HG03432 (cell line): ENCODE measurements around the gene XKR7.

ENCODE experiments used
- ATAC-seq: cut with Tn5 transposase; IDR thresholded peaks from one replicate; pipeline ENCODE4 v1.9.1; 2021; ENCODE audit warnings: mild to moderate bottlenecking, moderate library complexity; ENCODE audit not compliant: unreplicated experiment

XKR7 gene

GRCh38 chr20:31977080-31977479 is 9.1 kb downstream of the XKR7 start:
- ATAC-seq = no peak

DNA sequence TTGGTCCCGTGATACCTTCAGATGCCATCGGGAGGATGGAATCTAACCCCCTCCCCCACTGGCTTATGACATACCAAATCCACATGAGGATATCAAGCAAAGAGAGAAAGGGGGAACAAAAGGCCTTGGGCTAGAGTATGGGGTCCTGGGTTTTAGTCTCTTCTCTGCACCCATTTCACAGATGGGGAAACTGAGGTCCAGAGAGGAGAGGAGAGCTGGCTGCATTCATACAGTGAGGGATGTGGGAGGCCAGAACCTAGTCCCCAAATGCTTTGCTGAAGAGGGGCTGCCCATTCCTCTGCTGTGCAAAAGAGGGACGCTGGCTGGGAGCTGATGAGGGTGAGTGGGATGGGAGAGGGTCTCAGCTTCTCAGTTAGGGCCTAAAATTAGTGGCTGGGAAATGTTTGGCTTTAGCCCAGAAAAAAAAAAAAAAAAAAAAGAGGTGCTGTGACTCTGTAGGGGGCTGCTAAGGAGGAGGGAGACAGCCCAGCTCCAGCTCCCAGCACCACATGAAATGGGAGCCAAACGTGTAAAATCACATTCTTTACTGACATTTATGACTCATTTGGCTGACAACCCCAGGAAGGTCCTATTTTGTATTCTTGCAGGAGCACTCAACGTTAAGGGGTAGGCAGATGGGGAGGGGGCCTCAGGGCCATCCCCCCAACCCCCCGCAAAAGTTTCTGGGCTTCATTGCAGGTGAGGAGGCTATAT is 11.9 kb downstream of the XKR7 start:
- ATAC-seq = no peak

DNA sequence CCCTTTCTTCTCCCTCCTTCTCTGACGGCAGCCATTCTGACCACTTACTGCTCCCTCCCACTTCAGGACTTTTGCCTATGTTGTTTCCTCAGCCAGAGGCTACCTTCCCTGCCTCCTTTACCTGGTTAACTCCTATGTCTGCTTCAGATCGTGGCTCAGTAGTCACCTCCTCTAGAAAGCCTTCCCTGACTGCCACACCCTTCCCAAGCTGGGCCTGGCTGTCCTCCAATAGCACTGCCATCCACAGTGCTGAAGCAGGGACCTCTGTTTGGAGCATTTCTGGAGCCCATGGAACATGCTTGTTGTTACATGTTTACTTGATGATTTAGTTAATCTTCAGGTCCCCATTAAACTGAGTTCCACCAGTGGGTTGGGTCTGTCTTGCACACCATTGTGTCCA is 13.8 kb downstream of the XKR7 start:
- ATAC-seq = no peak

DNA sequence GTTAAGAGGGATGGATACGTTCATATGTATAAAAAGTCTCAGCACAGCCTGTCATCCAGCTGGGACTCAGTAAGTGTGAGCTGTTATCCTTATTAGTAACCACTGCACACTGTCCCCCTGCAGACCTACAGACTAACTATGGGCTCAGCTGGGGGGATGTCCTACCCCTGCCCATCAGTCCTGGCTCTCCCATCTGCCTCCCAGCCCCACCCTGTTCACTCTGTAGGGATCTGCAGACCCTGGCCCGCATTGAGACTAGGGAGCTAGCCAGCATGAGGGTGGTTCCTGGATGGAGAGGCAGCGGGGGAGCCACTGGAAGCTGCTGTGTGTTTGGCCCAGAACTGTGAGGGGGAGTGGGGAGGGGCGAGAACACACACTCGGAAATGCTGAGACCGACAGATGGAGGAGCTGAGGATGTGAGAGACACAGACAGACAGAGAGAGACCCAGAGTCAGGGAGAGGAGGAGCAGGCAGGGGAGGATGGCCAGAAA is 17.1 kb downstream of the XKR7 start:
- no peak for ATAC-seq

DNA sequence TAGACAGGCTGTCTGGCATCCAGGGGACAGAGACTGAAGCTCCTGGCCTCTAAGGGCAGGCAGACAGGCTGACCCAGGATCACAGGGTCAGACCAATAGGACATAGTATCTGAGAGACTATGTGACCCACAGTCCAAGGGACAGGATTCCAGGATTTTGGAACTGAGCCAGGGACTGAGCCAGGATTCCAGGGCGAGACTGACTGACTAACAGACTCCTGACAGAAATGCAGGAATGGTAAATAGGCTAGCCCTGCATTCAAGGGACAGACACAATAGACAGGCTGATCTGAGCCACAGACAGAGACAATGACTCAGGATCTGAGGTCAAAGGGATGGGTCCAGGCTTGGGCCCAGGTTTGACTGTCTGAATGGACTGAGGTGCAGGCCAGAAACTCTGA is 19.8 kb downstream of the XKR7 start:
- no peak for ATAC-seq

- no peak for ATAC-seq
These were observed 20.6 kb downstream of the XKR7 start for GRCh38 chr20:31988430-31989015.

- no peak for ATAC-seq
These were observed 21.2 kb downstream of the XKR7 start for GRCh38 chr20:31989030-31989645.

DNA sequence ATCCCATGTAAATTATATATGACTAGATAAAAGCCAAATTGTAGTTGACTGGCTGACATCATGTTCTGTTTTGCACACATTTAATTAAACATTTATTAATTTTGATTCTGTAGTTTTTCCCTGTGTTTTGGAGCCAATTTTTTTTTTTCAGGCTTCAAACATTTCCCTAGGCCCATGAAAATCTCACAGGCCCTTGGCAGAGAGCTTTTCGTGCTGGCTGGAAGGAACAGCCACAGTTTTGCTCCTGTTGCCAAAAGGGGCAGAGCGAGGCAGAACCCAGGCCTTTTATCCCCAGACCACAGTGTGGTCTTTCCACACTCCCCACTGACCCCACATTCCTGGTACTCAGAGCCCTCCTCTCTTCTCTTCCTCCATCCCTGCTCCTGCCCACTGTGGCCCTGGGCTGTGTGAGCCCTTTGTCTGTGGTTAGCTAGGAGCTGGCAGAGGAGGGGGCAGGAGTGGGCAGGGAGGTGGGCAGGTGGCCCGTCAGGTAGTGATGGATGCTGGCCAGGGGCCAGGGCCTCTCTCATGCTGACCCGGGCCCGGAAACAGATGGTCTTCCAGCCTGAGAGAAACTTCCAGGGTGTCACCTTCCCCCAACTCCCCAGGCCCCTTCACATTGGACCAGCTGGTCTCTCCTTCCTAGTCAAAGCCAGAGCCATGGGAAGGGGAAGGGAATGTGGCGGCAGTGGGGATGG is 22.8 kb downstream of the XKR7 start:
- ATAC-seq = no peak

DNA sequence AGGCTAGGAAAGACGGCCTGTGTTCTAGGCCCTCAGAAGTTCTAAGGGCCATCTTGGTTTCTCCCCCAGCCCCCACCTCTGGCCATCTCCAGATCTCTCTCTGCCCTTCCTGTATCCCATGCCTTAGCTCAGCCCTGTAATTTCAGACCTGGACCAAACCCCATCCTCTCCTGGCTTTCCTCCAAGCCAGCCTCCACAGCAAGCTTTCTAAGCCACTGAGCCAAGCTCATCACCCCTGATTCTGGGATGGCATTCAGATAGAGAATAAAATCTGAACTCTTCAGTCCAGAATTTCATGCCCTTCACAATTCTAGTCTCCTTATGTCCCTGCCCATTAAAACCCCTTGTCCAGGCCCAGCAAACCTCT is 23.4 kb downstream of the XKR7 start:
- ATAC-seq = no peak

- ATAC-seq = no peak
These were observed 24.1 kb downstream of the XKR7 start for GRCh38 chr20:31992086-31992485.

DNA sequence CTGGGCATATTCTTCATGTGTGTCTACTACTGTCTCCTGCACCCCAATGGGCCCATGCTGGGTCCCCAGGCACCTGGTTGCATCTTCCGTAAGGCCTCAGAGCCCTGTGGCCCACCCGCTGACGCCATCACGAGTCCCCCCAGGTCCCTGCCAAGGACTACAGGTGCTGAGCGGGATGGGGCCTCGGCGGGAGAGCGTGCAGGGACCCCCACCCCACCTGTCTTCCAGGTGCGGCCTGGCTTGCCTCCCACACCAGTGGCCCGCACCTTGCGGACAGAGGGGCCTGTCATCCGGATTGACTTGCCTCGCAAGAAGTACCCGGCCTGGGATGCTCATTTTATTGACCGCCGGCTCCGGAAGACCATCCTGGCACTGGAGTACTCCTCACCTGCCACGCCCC is 29.0 kb downstream of the XKR7 start:
- no peak for ATAC-seq

GRCh38 chr20:31998246-31998645 is 30.3 kb downstream of the XKR7 start:
- ATAC-seq = no peak

- no peak for ATAC-seq
These were observed 35.4 kb downstream of the XKR7 start for GRCh38 chr20:32003325-32003724.

DNA sequence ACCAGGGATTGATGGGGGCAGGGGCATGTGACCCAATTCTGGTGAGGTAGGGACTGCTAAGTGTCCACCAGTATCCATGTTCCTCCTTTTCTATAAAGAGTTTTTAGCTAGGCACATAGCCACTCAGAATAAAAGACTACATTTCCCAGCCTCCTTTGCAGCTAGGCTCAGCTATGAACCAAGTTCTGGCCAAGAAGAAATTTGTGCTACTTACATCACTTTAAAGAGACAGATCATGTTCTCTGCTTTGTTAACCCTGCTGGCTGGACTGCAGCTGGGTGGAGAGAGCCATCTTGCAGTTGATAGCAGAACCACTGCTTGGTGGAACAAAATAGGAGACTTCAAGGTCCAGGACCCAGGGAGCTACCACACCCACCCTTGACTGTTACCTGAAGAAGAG is 37.0 kb downstream of the XKR7 start:
- ATAC-seq = no peak

GRCh38 chr20:32006053-32006452 is 38.1 kb downstream of the XKR7 start:
- no peak for ATAC-seq

DNA sequence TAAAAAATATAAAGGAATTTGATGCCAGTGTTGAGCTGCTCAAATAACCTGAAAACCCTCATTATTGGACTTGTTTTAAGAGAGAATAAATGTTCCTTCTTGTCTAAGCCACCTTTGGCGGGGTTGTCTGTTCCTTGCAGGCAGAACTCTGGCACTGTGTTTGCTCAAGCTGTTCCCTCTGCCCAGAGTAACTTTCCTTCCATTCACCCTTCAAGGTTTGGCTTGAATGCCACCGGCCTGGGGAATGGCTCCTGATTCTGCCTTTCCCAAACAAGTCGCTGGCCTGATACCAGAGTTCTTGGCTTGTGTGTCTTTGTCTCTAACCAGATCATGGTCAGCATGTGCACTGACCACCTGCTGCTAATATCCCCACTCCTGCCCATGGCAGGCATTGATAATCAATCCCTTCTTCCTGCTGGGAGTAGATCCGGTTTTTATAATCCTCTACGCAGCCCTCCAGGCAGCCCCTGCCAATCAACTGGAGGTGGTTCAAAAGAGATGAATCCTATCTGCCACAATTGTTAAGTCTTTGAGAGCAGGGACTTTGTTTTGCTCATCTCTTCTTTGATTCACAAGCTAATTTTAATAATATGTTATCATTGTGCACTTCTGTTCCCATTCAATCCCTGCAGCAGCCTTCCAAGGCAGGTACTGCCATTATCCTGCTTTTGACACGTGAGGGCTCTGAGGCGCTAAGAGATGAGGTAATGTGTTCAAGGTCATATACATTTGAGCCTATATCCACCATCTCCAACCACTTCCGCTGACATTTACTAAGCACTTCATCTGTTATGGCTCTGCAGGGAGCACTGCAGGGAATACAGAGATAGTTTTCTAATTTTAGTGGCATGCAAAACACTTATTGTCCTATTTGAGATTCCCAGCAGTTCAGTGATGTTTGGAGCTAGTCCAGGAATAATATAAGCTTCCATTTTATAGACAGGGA is 39.2 kb downstream of the XKR7 start:
- ATAC-seq = no peak

DNA sequence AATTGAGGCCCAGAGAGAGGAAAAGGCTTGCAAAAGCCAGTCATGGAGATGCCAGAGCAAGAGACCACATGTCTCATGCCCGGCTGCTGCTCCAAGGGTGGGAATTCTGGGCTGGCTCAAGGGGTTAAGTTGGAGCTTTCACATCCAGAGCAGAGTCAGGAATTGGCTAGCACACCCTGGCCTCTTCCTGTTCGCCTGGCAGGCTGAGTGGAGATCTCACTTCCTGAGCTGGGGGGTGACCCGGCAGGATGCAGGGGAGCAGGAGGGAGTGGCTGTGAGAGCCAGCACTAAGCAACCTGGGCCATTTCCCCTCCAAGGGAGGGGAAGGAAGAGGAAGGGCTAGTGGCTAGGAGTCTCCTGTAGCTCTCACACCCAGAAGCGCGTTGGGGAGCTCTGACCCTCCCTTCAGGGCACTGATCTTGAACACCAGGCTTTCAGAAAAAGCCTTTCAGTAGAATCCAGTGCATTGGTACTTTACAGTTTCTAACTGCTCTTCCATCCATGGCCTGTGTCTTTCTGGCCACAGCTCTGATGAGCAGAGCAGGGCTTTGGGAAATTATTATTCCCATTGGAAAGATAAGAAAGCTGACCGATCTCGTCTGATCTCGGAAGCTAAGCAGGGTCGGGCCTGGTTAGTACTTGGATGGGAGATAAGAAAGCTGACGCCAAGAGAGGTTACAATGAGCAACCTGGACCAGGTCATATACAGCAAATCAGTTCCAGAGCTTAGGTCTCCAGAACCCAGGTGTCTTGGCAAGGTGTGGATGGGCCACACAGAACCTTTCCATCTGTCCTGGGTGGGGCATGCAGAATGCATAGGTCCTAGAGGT is 40.1 kb downstream of the XKR7 start:
- ATAC-seq = no peak

DNA sequence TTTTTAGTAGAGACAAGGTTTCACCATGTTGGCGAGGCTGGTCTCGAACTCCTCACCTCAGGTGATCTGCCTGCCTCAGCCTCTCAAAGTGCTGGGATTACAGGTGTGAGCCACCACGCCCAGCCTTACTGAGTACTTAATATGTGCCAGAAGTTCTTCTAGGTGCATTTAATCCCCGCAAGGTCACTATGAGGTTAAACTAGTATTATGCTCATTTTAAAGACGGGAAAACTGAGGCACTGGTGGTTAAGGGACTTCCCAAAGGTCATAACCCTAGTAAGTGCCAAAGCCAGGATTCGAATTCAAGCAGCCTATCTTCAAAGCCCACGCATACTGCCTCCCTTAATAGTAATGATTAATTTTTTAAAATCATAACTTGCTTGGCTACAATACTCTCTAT is 41.6 kb downstream of the XKR7 start:
- no peak for ATAC-seq

- ATAC-seq = no peak
These were observed 42.1 kb downstream of the XKR7 start, which contains the start of gene CCM2L for GRCh38 chr20:32010101-32010500. TSS of gene CCM2L (plus strand) at chr20:32010438. CDS start at chr20:32010455, 17 bp downstream.

- no peak for ATAC-seq
These were observed 42.7 kb downstream of the XKR7 start for GRCh38 chr20:32010666-32011065.
